ENCODE results near the gene CCDC71.

The CCDC71 gene

DNA sequence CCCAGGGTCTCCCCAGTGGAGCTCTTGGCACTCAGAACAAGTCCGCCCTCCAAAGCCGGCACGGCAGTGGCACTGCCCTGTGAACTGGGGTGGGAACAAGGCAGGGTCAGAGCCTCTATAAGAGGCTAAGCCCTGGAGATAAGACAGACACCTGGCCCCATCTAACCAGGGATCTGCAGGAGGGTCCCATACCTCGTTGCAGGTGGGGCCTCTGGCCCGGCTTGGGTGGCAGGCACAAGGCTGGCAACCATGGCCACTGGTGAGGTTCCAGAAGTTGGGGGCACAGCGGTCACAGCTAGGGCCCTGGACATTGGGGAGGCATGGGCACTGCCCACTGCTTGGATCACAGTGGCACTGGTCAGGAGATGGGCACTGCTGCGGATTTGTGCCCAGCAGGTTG lies 41.9 kb downstream of the CCDC71 start:
- DNase-seq (ENCODE audit: low spot score), result no peak
- TF ChIP-seq, protein P1, sequence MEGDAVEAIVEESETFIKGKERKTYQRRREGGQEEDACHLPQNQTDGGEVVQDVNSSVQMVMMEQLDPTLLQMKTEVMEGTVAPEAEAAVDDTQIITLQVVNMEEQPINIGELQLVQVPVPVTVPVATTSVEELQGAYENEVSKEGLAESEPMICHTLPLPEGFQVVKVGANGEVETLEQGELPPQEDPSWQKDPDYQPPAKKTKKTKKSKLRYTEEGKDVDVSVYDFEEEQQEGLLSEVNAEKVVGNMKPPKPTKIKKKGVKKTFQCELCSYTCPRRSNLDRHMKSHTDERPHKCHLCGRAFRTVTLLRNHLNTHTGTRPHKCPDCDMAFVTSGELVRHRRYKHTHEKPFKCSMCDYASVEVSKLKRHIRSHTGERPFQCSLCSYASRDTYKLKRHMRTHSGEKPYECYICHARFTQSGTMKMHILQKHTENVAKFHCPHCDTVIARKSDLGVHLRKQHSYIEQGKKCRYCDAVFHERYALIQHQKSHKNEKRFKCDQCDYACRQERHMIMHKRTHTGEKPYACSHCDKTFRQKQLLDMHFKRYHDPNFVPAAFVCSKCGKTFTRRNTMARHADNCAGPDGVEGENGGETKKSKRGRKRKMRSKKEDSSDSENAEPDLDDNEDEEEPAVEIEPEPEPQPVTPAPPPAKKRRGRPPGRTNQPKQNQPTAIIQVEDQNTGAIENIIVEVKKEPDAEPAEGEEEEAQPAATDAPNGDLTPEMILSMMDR (IDR thresholded peaks at IDR 0.05; ENCODE audit: extremely low read depth, insufficient read depth, missing control alignments), result no peak
- in situ Hi-C loops (cut with MboI; ENCODE audit: low pct_unique_long_range_greater_than_20kb, low sequenced_read_pairs, unreplicated experiment), result no loop called here

DNA sequence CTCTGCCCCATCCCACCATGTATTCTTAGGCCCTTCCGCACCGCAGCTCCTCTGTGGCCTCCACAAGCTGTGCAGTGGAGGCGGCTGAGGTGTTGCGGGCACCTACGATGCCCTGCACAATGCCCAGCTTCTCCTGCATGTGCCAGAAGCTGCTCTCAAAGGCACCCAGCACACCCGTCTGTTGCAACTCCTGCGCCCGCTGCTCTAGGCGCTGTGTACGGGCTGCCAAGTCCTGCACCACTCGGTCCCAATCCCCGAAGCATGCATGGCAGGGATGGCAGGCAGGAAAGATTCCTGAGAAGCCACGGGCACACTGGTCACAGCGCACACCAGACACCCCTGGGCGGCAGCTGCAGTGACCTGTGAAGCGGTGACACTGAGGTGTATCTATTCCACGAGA lies 42.4 kb downstream of the CCDC71 start:
- TF ChIP-seq, protein P1 (IDR thresholded peaks at IDR 0.05; ENCODE audit: extremely low read depth, insufficient read depth, missing control alignments), result no peak
- in situ Hi-C loops (cut with MboI; ENCODE audit: low pct_unique_long_range_greater_than_20kb, low sequenced_read_pairs, unreplicated experiment), result no loop called here

DNA sequence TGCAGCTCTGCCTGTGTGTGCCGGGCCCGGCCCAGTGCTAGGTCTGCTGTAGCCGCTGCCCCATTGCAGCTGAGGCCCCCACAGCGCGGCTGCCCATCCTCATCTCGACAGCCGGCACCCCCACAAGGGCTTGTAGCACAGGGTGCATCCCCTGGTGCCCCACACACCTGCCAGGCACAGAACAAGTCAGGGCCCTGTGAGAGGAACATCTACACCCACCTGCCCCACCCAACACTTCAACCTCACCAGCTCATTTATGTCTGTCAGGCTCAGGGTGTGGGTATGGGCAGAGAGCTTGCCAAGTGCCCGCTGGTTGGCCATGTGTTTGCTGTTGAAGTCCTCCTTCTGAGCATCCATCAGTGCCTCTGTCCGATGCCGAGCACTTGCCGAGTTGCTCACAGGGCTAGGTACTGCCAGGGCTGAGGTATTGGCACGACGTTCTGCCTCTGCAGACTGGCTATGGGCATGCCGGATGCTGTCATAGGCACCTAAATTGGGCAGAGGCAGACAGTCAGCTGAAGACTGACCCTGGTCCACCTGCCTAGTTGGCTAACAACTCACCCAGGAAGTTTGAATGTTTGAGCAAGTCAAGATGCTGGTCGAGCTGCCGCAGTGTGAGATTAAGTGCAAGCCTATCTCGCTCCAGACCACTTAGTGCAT lies 43.1 kb downstream of the CCDC71 start:
- TF ChIP-seq, protein P1 (IDR thresholded peaks at IDR 0.05; ENCODE audit: extremely low read depth, insufficient read depth, missing control alignments), result no peak
- no peak for DNase-seq (ENCODE audit: low spot score)
- in situ Hi-C loops (cut with MboI; ENCODE audit: low pct_unique_long_range_greater_than_20kb, low sequenced_read_pairs, unreplicated experiment), result no loop called here

More for the DNA sequence above, 42.4 kb downstream of the CCDC71 start:
- no peak for DNase-seq (ENCODE audit: low spot score)

DNA sequence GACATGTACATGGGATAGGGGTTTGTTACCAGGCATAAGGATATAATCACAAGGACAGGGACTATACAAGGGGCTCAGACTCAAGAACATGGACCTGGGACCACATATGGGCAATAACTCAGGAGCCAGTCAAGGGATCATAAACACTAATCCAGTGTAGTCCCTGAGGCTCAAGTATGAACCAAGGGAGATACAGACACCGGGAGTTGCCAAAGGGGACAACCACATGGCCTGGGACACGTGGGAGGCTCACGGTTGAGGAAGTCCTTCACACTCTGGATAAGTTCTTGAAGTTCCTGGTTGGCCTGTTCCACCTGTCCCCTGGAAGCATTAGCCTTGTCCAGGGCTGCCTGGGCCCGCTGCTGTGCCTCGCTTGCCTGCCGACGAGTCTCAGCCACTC lies 43.7 kb downstream of the CCDC71 start:
- no peak for DNase-seq (ENCODE audit: low spot score)
- TF ChIP-seq, protein P1 (IDR thresholded peaks at IDR 0.05; ENCODE audit: extremely low read depth, insufficient read depth, missing control alignments), result no peak
- in situ Hi-C loops (cut with MboI; ENCODE audit: low pct_unique_long_range_greater_than_20kb, low sequenced_read_pairs, unreplicated experiment), result no loop called here

DNA sequence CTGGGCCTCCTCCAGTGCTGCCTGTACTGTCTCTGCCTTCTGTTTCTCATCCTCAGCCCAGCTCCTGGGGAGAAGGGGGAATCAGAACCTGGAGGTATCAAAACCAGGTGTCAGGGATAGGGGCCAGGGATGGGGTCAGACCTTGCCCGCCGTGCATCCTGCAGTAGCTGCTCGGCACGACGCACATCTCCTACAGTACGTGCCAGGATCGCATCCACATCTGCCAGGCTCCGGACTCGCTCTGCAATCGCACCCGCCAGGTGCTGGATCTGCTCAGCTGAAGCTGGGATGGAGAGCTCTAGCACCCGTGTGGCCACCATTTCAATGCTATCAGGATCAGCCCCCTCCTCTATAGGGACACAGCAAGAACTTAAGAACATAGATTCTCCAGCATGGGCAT lies 44.1 kb downstream of the CCDC71 start:
- in situ Hi-C loops (cut with MboI; ENCODE audit: low pct_unique_long_range_greater_than_20kb, low sequenced_read_pairs, unreplicated experiment), result no loop called here
- TF ChIP-seq, protein P1 (IDR thresholded peaks at IDR 0.05; ENCODE audit: extremely low read depth, insufficient read depth, missing control alignments), result no peak
- no peak for DNase-seq (ENCODE audit: low spot score)

DNA sequence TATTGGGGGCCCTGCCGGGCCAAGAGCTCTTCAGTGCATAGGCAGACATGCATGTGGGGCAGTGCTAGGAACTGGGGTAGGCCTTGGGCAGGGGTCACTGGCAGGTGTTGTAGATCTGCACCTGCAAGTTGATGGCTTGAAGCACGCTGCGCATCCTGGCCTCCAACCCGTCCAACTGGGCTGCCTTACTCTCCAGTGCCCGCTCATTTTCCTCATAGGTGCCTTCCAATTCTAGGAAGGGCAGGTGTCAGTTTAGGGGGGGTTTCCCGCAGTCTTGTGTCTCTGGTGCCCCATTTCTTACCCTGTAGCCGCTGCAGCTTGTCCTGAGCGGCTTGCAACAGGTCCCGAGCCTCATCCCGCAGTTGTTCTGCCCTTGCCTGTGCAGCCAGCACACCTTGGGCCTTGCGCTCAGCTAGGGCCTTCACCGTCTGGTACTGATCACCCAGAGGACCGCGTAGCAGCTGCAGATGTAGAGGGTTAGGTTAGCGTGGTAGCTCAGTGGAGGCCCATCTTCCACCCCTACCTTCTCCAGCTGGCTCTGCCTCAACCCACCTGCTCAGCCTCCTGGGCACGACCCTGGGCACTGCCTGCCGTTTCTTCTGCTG lies 44.9 kb downstream of the CCDC71 start:
- DNase-seq (ENCODE audit: low spot score), result no peak
- TF ChIP-seq, protein P1 (IDR thresholded peaks at IDR 0.05; ENCODE audit: extremely low read depth, insufficient read depth, missing control alignments), result no peak
- in situ Hi-C loops (cut with MboI; ENCODE audit: low pct_unique_long_range_greater_than_20kb, low sequenced_read_pairs, unreplicated experiment), result no loop called here
